Gastrocnemius medialis (tissue), 4 donors: ENCODE data around the gene SEMA4G. TPM values are rescaled to one million over a fixed set of nuclear protein-coding genes. Genes with fewer than 3 reads are reported as not detected.
A peak's percentile ranks its signal among the peaks of the same experiment; 100 is the strongest.

ENCODE experiments used
- ATAC-seq, 2 donors: fragments of 150-250 bp; one replicate each; pipeline ENCODE4 v1.9.1; 2016
- DNase-seq, 2 donors: peaks; one replicate each; pipeline ENCODE4 v3.0.0-alpha.2; 2019
- H3K27ac ChIP-seq, 4 donors: fragments of 200-600 bp; sonication (generic); 1 replicate in 1 of 4; 2 replicates in 3 of 4; pipeline ENCODE4 v1.5.1; 2016 to 2018; ENCODE audit warnings: mild to moderate bottlenecking in 2 of 4, moderate library complexity in 1 of 4
- H3K27me3 ChIP-seq, 3 donors: fragments of 200-600 bp; sonication (generic) in 2 of 3; 1 replicate in 1 of 3; 2 replicates in 2 of 3; pipeline versions ENCODE4 v1.5.1 to v1.6.0; 2016 to 2019; ENCODE audit warnings: mild to moderate bottlenecking in 1 of 3, moderate library complexity in 1 of 3
- H3K36me3 ChIP-seq, 2 donors: fragments of 200-600 bp; sonication (generic) in 1 of 2; one replicate each; pipeline ENCODE4 v1.5.1; 2017 to 2018
- H3K4me1 ChIP-seq, 2 donors: fragments of 200-600 bp; sonication (generic) in 1 of 2; one replicate each; pipeline ENCODE4 v1.5.1; 2016 to 2017; ENCODE audit warnings: mild to moderate bottlenecking in 2 of 2
- H3K4me3 ChIP-seq, 4 donors: fragments of 200-600 bp; sonication (generic) in 3 of 4; 1 replicate in 1 of 4; 2 replicates in 3 of 4; pipeline ENCODE4 v1.5.1; 2016 to 2019; ENCODE audit warnings: mild to moderate bottlenecking in 2 of 4
- H3K9me3 ChIP-seq, 3 donors: fragments of 200-600 bp; sonication (generic) in 2 of 3; 1 replicate in 1 of 3; 2 replicates in 2 of 3; pipeline ENCODE4 v1.5.1; 2016 to 2019
- POLR2A ChIP-seq, 2 donors: fragments of 450-650 bp; IDR thresholded peaks; one replicate each; pipeline ENCODE4 v1.6.1; 2017; ENCODE audit warnings: antibody characterized with exemption in 2 of 2, mild to moderate bottlenecking in 2 of 2, moderate library complexity in 2 of 2
- in situ Hi-C, 4 donors: fragments of 200-750 bp; cut with MboI; loops; one replicate each; pipeline versions ENCODE4 v1.15.0 to v1.8.0; 2017; ENCODE audit warnings: low sequenced_read_pairs in 4 of 4
- intact Hi-C: fragments of 100-400 bp; cut with DNase I; formaldehyde crosslinking; loops from one replicate; pipeline ENCODE4 v1.15.1; 2023; ENCODE audit warnings: low total_unique reads
- microRNA counts, 2 donors: library from miRNA; unstranded; fragments of <30 nt; microRNA quantifications; one replicate each; lab custom pipeline; 2016
- microRNA-seq, 2 donors: library from miRNA; unstranded; fragments of <30 nt; microRNA quantifications; one replicate each; pipeline ENCODE4, GENCODE V29; 2016; ENCODE audit warnings: borderline replicate concordance in 2 of 2
- total RNA-seq, 4 donors: library from RNA; depleted of rRNA; stranded (reverse); fragments of >200 nt; gene quantifications; one replicate each; pipeline versions ENCODE4 v1.1.0 to v1.2.3, GENCODE V29; 2016
- TF ChIP-seq, protein P1 (sequence below), 5 experiments: fragments of 450-650 bp in 3 of 5; fragments of 200-600 bp in 2 of 5; sonication (generic) in 2 of 5; IDR thresholded peaks in 4 of 5; conservative IDR thresholded peaks in 1 of 5; 1 replicate in 4 of 5; 2 replicates in 1 of 5; pipeline ENCODE4 v1.5.1; 2016 to 2019; ENCODE audit warnings: antibody characterized with exemption in 5 of 5, mild to moderate bottlenecking in 3 of 5, moderate library complexity in 3 of 5

Gene SEMA4G
- total RNA-seq, 4 donors from 2014 or later: 0.46 to 1.1 (median 0.52) TPM

DNA sequence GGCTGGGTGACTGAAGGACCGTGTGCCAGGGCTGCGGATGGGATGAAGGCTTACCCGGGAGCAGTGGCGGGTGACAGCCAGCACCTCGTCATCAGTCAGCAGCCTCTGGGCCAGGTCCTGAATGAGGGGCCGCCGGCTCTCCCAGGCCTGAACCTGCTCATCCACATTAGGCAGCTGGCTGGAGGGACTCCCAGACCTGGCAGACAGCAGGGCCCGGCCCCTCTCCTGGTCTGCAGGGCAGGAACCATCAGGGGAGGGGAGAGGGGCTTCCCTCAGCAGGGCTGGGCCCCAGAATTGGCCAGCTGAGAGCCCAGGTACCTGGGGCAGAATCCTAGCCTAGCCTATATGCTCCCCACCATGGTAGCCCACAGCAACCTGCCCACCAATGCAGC lies 46.3 kb downstream of the SEMA4G start:
- Histone ChIP-seq H3K27ac (no peak overlapping the region), H3K27me3 (no peaks in the 10 kb centered on the region), H3K9me3 (no peaks in the 10 kb centered on the region), H3K4me1 (peaks cover 5 to 13% of the 10 kb centered on the region in 2 donors), H3K4me3 (no peak overlapping the region), H3K36me3 (no peaks in the 10 kb centered on the region)
- no peak for ATAC-seq
- no peak for DNase-seq
- no peak for TF ChIP-seq POLR2A (IDR thresholded peaks at IDR 0.05)
- TF ChIP-seq, protein P1, sequence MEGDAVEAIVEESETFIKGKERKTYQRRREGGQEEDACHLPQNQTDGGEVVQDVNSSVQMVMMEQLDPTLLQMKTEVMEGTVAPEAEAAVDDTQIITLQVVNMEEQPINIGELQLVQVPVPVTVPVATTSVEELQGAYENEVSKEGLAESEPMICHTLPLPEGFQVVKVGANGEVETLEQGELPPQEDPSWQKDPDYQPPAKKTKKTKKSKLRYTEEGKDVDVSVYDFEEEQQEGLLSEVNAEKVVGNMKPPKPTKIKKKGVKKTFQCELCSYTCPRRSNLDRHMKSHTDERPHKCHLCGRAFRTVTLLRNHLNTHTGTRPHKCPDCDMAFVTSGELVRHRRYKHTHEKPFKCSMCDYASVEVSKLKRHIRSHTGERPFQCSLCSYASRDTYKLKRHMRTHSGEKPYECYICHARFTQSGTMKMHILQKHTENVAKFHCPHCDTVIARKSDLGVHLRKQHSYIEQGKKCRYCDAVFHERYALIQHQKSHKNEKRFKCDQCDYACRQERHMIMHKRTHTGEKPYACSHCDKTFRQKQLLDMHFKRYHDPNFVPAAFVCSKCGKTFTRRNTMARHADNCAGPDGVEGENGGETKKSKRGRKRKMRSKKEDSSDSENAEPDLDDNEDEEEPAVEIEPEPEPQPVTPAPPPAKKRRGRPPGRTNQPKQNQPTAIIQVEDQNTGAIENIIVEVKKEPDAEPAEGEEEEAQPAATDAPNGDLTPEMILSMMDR (IDR thresholded peaks at IDR 0.05 in 4 of 5, conservative IDR thresholded peaks at IDR 0.05 in 1 of 5): no peak
- in situ Hi-C loops (no loop called here), intact Hi-C loops (no loop called here)

DNA sequence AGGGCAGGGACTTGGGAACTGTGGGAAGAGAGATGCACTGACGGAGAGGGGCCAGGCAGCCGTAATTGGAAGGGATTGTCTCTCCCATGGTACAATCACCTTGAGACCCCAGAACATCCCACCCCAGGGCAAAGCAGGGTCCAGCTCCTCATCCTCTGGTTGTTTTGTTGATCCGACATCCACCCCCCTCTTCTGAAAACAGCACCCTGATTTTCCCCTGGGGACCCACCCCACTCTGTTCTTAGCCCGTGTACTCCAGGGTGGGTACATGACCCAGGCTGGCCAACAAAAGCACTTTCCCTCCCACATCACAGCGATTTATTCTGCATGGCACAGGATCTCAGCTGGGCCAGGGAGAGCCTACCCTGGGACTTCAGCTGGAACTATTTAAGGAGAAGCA lies 47.5 kb downstream of the SEMA4G start:
- in situ Hi-C loops: no loop called here

DNA sequence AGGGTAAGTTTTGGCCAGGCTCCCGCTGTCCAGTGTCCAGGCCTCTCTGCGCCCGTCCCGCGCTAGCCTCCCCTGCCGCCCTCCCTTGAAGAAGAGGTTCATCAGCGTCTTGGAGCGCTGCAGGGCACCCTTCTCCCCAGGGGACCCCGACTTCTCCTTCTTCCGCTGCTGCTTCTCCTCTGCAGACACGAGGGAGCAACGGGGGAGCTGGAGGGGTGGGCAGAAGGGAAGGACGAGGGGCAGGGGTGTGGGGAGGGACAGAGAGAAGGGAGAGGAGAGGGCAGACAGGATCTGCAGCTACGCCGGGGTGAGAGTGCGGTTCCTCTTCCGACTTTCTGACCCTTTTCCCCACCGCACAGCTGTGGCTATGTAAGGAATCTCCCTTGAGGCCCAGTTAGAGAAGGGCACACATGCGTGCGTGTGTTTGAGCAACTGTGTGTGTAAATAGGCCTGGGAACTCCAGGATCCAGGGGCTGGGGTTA lies 48.9 kb downstream of the SEMA4G start:
- Histone ChIP-seq H3K27me3 (no peaks in the 10 kb centered on the region), H3K27ac (peak overlapping the region in 3 of 4 donors; percentile 30 to 55 (median 39)), H3K4me1 (peaks cover 2 to 6% of the 10 kb centered on the region in 2 donors), H3K9me3 (no peaks in the 10 kb centered on the region), H3K36me3 (no peaks in the 10 kb centered on the region), H3K4me3 (no peak overlapping the region)
- in situ Hi-C loops: no loop called here
- no peak for DNase-seq
- intact Hi-C loops: no loop called here
- ATAC-seq: peak in 1 of 2 donors; percentile 29
- no peak for TF ChIP-seq POLR2A (IDR thresholded peaks at IDR 0.05)
- TF ChIP-seq, protein P1 (IDR thresholded peaks at IDR 0.05 in 4 of 5, conservative IDR thresholded peaks at IDR 0.05 in 1 of 5): no peak

More for the DNA sequence above, 47.5 kb downstream of the SEMA4G start:
- ATAC-seq: no peak
- Histone ChIP-seq H3K4me3 (no peak overlapping the region), H3K27me3 (no peaks in the 10 kb centered on the region), H3K27ac (no peak overlapping the region), H3K9me3 (no peaks in the 10 kb centered on the region), H3K4me1 (peaks cover 5 to 13% of the 10 kb centered on the region in 2 donors), H3K36me3 (no peaks in the 10 kb centered on the region)
- TF ChIP-seq, protein P1 (IDR thresholded peaks at IDR 0.05 in 4 of 5, conservative IDR thresholded peaks at IDR 0.05 in 1 of 5): no peak
- no peak for TF ChIP-seq POLR2A (IDR thresholded peaks at IDR 0.05)
- intact Hi-C loops: no loop called here
- no peak for DNase-seq

DNA sequence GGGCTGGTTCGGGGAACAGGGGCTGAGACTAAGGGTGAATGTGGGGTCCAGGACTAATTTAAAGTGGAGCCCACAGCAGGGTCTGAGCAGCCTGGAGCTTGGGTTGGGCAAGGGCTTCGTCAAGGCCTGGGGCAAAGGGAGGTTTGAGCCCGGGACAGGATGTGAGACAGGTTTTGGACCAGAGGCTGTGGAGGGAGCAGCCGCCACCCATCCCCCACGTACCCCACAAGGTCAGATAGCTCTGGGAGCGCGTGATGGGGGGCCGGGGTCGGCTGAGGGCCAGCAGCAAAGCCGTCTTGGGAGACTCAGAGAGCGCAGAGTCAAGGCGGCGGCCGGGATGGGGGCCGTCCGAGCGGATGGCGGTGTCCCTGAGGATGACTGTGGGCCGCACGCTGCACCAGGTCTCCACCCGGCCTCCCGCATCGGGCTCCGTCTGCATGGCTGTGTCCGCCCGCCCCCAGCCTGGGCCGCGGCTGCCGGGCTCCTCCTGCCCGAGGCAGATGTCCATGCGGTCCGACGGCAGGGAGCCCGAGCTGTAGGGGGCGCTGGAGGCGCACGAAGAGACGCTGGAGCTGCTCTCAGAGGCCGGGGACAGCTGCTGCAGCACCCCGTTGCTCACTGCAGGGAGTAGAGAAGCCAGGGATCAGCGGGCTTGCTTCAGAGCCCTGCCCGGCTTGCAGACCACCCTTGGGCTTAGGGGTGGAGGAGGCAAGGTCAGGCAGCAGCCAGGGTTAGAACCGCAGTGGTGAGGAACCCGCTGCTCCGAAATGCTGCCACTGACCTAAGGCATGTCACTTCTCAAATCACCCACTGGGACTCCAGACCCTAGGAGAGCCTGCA lies 49.5 kb downstream of the SEMA4G start:
- Histone ChIP-seq H3K36me3 (no peaks in the 10 kb centered on the region), H3K4me3 (no peak overlapping the region), H3K27ac (peak overlapping the region in 3 of 4 donors; percentile 4 to 55 (median 39)), H3K9me3 (no peaks in the 10 kb centered on the region), H3K27me3 (no peaks in the 10 kb centered on the region), H3K4me1 (no peaks in the 10 kb centered on the region)
- DNase-seq (peak in 1 of 2 donors; percentile 56), ATAC-seq (no peak)
- in situ Hi-C loops (no loop called here), intact Hi-C loops (no loop called here)
- TF ChIP-seq POLR2A (IDR thresholded peaks at IDR 0.05): no peak
- TF ChIP-seq, protein P1 (IDR thresholded peaks at IDR 0.05 in 4 of 5, conservative IDR thresholded peaks at IDR 0.05 in 1 of 5): peak; percentile 18 to 66 (median 55)

MicroRNAs within 50 kb of the gene (microRNA counts, 767-probe panel; counts per million panel counts)
- 356 to 448 counts per million in 2 donors for microRNA hsa-miR-608 (lab: Ali Mortazavi, UCI)

Small RNAs within 50 kb of the gene (microRNA-seq; reads per million reads assigned to microRNA genes)
- gene MIR608: 0 reads per million in 2 donors

Other genes starting within 250 kb of the SEMA4G start
- gene PAX2, start 223.9 kb upstream of the SEMA4G start, total RNA-seq: not detected
- 10 to 100 TPM in 3 of 4 donors, 1 to 10 TPM in 1; 9.2 to 23.0 (median 20.1) TPM for gene SLF2, start 56.5 kb upstream of the SEMA4G start, total RNA-seq
- gene MRPL43, start 18.0 kb downstream of the SEMA4G start, total RNA-seq: 100 to 1,000 TPM in 1 of 4 donors, 10 to 100 TPM in 3; 83.3 to 129 (median 92.5) TPM
- gene TWNK, start 18.0 kb downstream of the SEMA4G start, total RNA-seq: 10 to 100 TPM in 2 of 4 donors, 1 to 10 TPM in 2; 8.2 to 19.8 (median 10.0) TPM
- gene LZTS2, start 30.3 kb downstream of the SEMA4G start, total RNA-seq: 10 to 100 TPM; 22.5 to 44.7 (median 26.7) TPM
- gene PDZD7, start 61.6 kb downstream of the SEMA4G start, total RNA-seq: under 1 TPM in 1 of 4 donors, not detected in 3; 0.11 TPM
- gene SFXN3, start 61.7 kb downstream of the SEMA4G start, total RNA-seq: 1 to 10 TPM; 4.2 to 9.5 (median 7.0) TPM
- 1 to 10 TPM; 1.7 to 3.6 (median 2.2) TPM for gene KAZALD1, start 92.5 kb downstream of the SEMA4G start, total RNA-seq
- gene TLX1, start 161.8 kb downstream of the SEMA4G start, total RNA-seq: not detected